ENCODE data around the gene TPCN1.

Gene TPCN1

GRCh38 chr12:113242026-113242418, 20.8 kb downstream of the TPCN1 start:
- Histone ChIP-seq H3K27ac (ENCODE audit: insufficient read depth, low read depth, low read length, poor library complexity, severe bottlenecking) (no peak overlapping the region), H3K4me1 (ENCODE audit: control insufficient read depth, insufficient read depth, low read length) (peaks cover 13% of the 10 kb centered on the region)

GRCh38 chr12:113242560-113242959, 21.3 kb downstream of the TPCN1 start:
- H3K4me3 ChIP-seq (ENCODE audit: insufficient read depth, low read depth, low read length), result no peak overlapping the region
- H3K27ac ChIP-seq (ENCODE audit: insufficient read depth, low read depth, low read length, poor library complexity, severe bottlenecking), result no peak overlapping the region
- peaks cover 13% of the 10 kb centered on the region for H3K4me1 ChIP-seq (ENCODE audit: control insufficient read depth, insufficient read depth, low read length)
- H3K36me3 ChIP-seq (ENCODE audit: control insufficient read depth, insufficient read depth, low read length), result no peaks in the 10 kb centered on the region
- no peaks in the 10 kb centered on the region for H3K9me3 ChIP-seq (ENCODE audit: control insufficient read depth, low read length)
- 94 to 96% methylated on average over 8 of the region's 8 CpGs for WGBS, 2 experiments
- H3K27me3 ChIP-seq (ENCODE audit: control insufficient read depth, insufficient read depth, low read length, poor library complexity, severe bottlenecking), result no peaks in the 10 kb centered on the region

More at GRCh38 chr12:113242026-113242418, 20.8 kb downstream of the TPCN1 start:
- Histone ChIP-seq H3K36me3 (ENCODE audit: control insufficient read depth, insufficient read depth, low read length) (no peaks in the 10 kb centered on the region), H3K9me3 (ENCODE audit: control insufficient read depth, low read length) (no peaks in the 10 kb centered on the region), H3K27me3 (ENCODE audit: control insufficient read depth, insufficient read depth, low read length, poor library complexity, severe bottlenecking) (no peaks in the 10 kb centered on the region), H3K4me3 (ENCODE audit: insufficient read depth, low read depth, low read length) (no peak overlapping the region)
- WGBS, 2 experiments, result 93 to 94% methylated on average over 11 of the region's 11 CpGs

- Histone ChIP-seq H3K27ac (ENCODE audit: insufficient read depth, low read depth, low read length, poor library complexity, severe bottlenecking) (no peak overlapping the region), H3K9me3 (ENCODE audit: control insufficient read depth, low read length) (no peaks in the 10 kb centered on the region), H3K27me3 (ENCODE audit: control insufficient read depth, insufficient read depth, low read length, poor library complexity, severe bottlenecking) (no peaks in the 10 kb centered on the region), H3K4me1 (ENCODE audit: control insufficient read depth, insufficient read depth, low read length) (peaks cover 13% of the 10 kb centered on the region), H3K4me3 (ENCODE audit: insufficient read depth, low read depth, low read length) (no peak overlapping the region), H3K36me3 (ENCODE audit: control insufficient read depth, insufficient read depth, low read length) (no peaks in the 10 kb centered on the region)
- WGBS, 2 experiments, result 93% methylated on average over 5 of the region's 5 CpGs
Observed at GRCh38 chr12:113244047-113244460, 22.8 kb downstream of the TPCN1 start.

GRCh38 chr12:113244478-113244958, 23.3 kb downstream of the TPCN1 start:
- no peak overlapping the region for H3K27ac ChIP-seq (ENCODE audit: insufficient read depth, low read depth, low read length, poor library complexity, severe bottlenecking)
- 93 to 95% methylated on average over 16 of the region's 16 CpGs for WGBS, 2 experiments
- no peaks in the 10 kb centered on the region for H3K9me3 ChIP-seq (ENCODE audit: control insufficient read depth, low read length)
- H3K4me1 ChIP-seq (ENCODE audit: control insufficient read depth, insufficient read depth, low read length), result peaks cover 13% of the 10 kb centered on the region
- no peaks in the 10 kb centered on the region for H3K27me3 ChIP-seq (ENCODE audit: control insufficient read depth, insufficient read depth, low read length, poor library complexity, severe bottlenecking)
- H3K36me3 ChIP-seq (ENCODE audit: control insufficient read depth, insufficient read depth, low read length), result no peaks in the 10 kb centered on the region
- H3K4me3 ChIP-seq (ENCODE audit: insufficient read depth, low read depth, low read length), result no peak overlapping the region

GRCh38 chr12:113245695-113246477, 24.6 kb downstream of the TPCN1 start:
- WGBS, 2 experiments, result 19 to 22% methylated on average over 19 of the region's 19 CpGs
- H3K4me3 ChIP-seq (ENCODE audit: insufficient read depth, low read depth, low read length), result no peak overlapping the region

GRCh38 chr12:113246478-113247122, 25.3 kb downstream of the TPCN1 start:
- Histone ChIP-seq H3K4me1 (ENCODE audit: control insufficient read depth, insufficient read depth, low read length) (peaks cover 13% of the 10 kb centered on the region), H3K27me3 (ENCODE audit: control insufficient read depth, insufficient read depth, low read length, poor library complexity, severe bottlenecking) (no peaks in the 10 kb centered on the region), H3K36me3 (ENCODE audit: control insufficient read depth, insufficient read depth, low read length) (no peaks in the 10 kb centered on the region), H3K9me3 (ENCODE audit: control insufficient read depth, low read length) (no peaks in the 10 kb centered on the region), H3K27ac (ENCODE audit: insufficient read depth, low read depth, low read length, poor library complexity, severe bottlenecking) (no peak overlapping the region), H3K4me3 (ENCODE audit: insufficient read depth, low read depth, low read length) (no peak overlapping the region)
- WGBS, 2 experiments, result 69 to 75% methylated on average over 18 of the region's 18 CpGs

More at GRCh38 chr12:113245695-113246477, 24.6 kb downstream of the TPCN1 start:
- Histone ChIP-seq H3K36me3 (ENCODE audit: control insufficient read depth, insufficient read depth, low read length) (no peaks in the 10 kb centered on the region), H3K4me1 (ENCODE audit: control insufficient read depth, insufficient read depth, low read length) (peaks cover 13% of the 10 kb centered on the region), H3K9me3 (ENCODE audit: control insufficient read depth, low read length) (no peaks in the 10 kb centered on the region), H3K27me3 (ENCODE audit: control insufficient read depth, insufficient read depth, low read length, poor library complexity, severe bottlenecking) (no peaks in the 10 kb centered on the region), H3K27ac (ENCODE audit: insufficient read depth, low read depth, low read length, poor library complexity, severe bottlenecking) (no peak overlapping the region)

GRCh38 chr12:113247123-113248050, 26.1 kb downstream of the TPCN1 start:
- Histone ChIP-seq H3K4me3 (ENCODE audit: insufficient read depth, low read depth, low read length) (no peak overlapping the region), H3K4me1 (ENCODE audit: control insufficient read depth, insufficient read depth, low read length) (peaks cover 13% of the 10 kb centered on the region), H3K27ac (ENCODE audit: insufficient read depth, low read depth, low read length, poor library complexity, severe bottlenecking) (no peak overlapping the region), H3K36me3 (ENCODE audit: control insufficient read depth, insufficient read depth, low read length) (no peaks in the 10 kb centered on the region), H3K9me3 (ENCODE audit: control insufficient read depth, low read length) (no peaks in the 10 kb centered on the region), H3K27me3 (ENCODE audit: control insufficient read depth, insufficient read depth, low read length, poor library complexity, severe bottlenecking) (no peaks in the 10 kb centered on the region)
- WGBS, 2 experiments, result 86 to 88% methylated on average over 21 of the region's 21 CpGs

- Histone ChIP-seq H3K27ac (ENCODE audit: insufficient read depth, low read depth, low read length, poor library complexity, severe bottlenecking) (no peak overlapping the region), H3K9me3 (ENCODE audit: control insufficient read depth, low read length) (no peaks in the 10 kb centered on the region), H3K4me1 (ENCODE audit: control insufficient read depth, insufficient read depth, low read length) (peaks cover 13% of the 10 kb centered on the region), H3K36me3 (ENCODE audit: control insufficient read depth, insufficient read depth, low read length) (no peaks in the 10 kb centered on the region), H3K27me3 (ENCODE audit: control insufficient read depth, insufficient read depth, low read length, poor library complexity, severe bottlenecking) (no peaks in the 10 kb centered on the region), H3K4me3 (ENCODE audit: insufficient read depth, low read depth, low read length) (no peak overlapping the region)
- 91 to 93% methylated on average over 22 of the region's 22 CpGs for WGBS, 2 experiments
Observed at GRCh38 chr12:113248051-113248825, 27.0 kb downstream of the TPCN1 start.

- Histone ChIP-seq H3K27ac (ENCODE audit: insufficient read depth, low read depth, low read length, poor library complexity, severe bottlenecking) (no peak overlapping the region), H3K4me1 (ENCODE audit: control insufficient read depth, insufficient read depth, low read length) (peaks cover 13% of the 10 kb centered on the region), H3K36me3 (ENCODE audit: control insufficient read depth, insufficient read depth, low read length) (no peaks in the 10 kb centered on the region), H3K9me3 (ENCODE audit: control insufficient read depth, low read length) (no peaks in the 10 kb centered on the region), H3K4me3 (ENCODE audit: insufficient read depth, low read depth, low read length) (no peak overlapping the region), H3K27me3 (ENCODE audit: control insufficient read depth, insufficient read depth, low read length, poor library complexity, severe bottlenecking) (no peaks in the 10 kb centered on the region)
- 93 to 97% methylated on average over 11 of the region's 11 CpGs for WGBS, 2 experiments
Observed at GRCh38 chr12:113248842-113249435, 27.7 kb downstream of the TPCN1 start.
